ENCODE results near the gene TNIP1.

DNA sequence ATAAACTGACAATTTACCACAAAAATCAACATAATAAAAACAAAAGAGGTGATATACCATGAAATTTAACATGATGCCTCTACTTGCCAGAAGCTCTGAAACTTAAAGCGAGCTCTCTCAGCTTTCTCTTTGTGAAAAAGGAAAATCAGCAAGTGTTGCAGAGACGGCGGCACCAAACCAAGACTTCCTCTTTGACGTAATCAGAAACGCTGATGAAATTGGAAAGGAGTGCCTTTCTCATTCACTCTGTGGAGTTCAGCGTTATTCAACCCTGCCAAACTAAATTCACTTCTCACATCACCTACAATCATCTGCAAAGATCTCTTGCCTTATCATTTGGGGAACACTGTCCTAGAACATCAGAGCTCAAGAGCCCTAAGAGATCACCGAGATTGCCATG is 44.6 kb upstream of the TNIP1 start:
- no peak for TF ChIP-seq CTCF (IDR thresholded peaks at IDR 0.05; ENCODE audit: low read depth, low read length, poor library complexity, severe bottlenecking)
- TF ChIP-seq EZH2phosphoT487 (IDR thresholded peaks at IDR 0.05; ENCODE audit: borderline replicate concordance, low read length) = no peak

All from DOHH2 (cell line).